NCI-H1105 treated with DMSO at 0.1 percent for 48 hours (cell line): Measurements from ENCODE around the gene SLC35F3.

Experiments
- DNase-seq: peaks from one replicate; lab custom pipeline; 2025; lab: John Stamatoyannopoulos, UW

Gene SLC35F3

DNA sequence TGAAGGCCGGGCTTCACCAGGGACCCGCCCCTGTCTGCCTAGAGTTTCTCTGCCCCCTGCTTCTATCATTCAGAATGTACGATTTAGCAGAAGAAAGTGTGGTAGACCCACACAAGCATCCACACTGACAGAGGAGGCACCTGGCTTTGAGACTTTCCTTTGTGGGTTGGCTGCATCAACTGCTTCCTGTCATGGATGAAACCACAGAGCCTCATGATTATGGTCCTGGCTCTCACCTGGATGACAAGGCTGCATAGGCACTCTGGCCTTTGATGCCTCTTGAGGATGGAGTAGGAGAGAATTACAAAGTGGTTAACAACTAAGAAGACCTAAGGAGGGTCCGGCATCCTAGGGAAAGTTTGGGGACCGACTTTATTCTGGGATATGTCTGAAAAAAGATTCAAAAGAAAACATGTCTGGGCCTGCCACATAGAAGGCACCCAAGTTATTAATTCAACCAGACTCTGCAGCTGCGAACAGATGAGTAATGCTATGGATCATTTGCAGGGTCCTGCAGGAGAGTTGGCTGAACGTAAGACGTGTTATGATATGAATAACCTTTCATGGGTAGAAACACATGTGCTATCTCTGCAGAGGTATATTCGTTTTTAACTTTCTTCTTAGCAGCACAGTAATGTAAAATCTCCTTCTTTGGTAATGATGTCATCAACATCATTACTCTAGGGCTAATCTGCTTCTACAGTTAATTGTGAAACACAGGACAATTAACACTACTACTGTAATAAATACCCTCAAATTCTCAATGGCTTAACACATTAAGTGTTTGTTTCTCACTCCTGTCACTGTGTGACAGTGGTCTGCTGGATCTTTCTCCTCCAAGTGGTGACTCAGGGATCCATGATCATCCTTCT lies 136.2 kb downstream of the SLC35F3 start:
- DNase-seq: no peak

DNA sequence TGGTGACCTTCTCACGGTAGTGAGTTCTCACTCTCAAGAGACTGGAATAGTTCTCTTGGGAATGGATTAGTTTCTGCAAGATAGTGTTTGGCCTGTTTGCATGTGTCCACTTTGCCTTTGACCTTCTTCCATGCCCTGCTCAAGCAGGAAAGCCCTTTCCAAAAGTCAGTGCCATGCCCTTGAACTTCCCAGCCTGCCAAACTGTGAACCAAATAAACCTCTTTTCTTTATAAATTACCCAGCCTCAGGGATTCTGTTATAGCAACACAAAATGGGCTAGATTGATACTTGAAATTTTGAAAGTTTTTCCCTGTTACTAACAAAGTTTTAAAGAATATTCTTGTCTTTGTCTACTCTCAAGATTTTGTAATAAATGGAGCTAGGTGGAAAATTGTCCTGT lies 139.6 kb downstream of the SLC35F3 start:
- no peak for DNase-seq

DNA sequence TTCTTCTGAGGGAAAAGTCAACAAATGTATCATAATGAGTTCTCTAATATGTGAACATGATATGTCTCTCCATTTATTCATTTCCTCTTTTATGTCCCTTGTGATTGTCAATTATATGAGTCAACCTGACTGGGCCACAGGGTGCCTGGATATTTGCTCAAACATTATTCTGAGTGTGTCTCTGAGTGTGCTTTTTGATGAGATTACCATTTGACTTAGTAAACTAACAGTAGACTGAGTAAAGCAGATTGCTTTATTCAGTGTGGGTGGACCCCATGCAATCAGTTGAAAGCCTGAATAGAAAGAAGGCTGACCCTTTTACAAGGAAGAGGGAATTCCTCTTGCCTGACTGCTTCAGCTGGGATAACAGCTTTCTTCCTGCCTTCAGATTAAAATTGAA lies 142.6 kb downstream of the SLC35F3 start:
- DNase-seq: no peak

DNA sequence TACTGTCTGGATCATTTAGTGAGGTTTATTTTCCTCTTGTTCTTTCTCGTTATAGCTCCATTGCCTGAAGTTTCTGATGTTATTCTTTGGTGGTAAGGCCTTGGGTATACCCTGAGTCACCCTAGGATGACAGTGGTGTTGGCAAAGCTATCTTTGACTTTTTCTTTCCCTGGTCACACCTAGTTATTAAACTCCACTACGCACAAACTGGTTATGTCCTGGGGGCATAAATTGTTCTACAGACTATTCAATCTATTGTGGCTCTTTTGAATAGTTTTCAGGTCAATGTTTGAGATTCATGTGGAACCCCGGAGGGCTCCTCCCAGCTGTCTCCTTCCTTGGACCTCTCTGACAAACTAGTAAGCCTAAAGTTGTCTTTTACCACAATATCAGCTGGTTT lies 157.7 kb downstream of the SLC35F3 start:
- no peak for DNase-seq

DNA sequence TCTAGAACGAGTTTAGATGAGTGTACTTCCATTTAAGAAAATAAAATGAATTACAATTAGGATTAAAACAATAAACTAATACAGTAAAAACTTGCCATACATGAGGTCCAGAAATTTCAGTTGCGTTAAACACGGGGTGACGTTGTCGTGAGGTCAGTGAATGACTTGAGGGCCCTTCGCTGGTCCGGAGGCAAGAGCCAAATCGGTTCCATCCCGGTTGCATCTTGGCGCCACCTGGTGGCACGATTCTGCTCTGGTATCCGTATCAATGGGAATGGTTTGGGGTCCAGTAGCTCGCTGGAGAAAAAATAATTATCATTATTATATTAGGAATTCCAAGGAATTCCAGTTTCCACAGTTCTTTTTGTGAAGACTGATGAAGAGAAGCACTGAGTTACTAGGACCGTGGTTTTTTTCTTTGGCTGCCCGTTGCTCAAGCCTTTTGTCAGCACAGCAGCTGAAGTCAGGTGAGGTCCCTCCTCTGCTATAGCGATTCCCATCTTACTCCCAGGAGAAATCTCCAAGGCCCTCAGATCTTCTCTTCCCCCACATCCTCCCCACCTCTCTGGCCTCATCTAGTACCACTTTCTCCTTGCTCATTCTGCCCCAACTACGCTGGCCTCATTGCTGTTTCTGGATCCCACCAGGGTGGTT lies 161.4 kb downstream of the SLC35F3 start:
- peak; percentile 25 for DNase-seq

DNA sequence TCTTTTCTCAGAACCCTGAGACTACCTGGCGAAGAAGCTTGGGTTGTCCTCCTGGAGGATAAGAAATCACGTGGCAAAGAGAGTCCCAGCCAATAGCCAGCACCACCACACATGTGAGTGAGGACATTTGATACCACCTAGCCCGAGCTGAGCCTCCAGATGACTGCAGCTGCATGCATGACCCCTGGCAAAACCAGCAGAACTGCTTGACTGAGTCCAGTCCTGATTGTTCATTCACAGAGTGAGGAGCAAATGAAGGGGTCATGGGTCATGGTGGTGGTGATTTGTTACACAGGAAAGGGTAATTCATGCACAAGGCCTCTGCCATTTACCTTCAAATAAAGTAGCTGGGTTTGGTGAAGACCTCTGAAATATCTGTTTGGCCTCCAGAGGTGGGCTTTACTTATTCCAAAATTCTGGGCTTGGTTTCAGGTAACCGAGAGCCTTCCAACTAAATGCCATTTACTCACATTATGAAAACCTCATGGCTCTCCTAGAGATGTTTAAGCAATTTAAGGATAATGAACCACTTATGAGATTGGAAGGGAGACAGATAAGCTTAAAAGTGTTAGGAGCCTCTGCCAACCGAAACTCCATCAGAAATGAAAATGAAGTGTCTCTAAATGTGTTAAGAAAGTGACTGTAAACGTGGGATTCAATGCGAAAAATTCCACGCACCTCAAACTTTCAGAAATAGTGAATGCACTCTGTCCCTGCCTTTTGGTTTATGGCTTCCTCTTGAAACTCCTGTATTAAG lies 163.3 kb downstream of the SLC35F3 start:
- DNase-seq: no peak

DNA sequence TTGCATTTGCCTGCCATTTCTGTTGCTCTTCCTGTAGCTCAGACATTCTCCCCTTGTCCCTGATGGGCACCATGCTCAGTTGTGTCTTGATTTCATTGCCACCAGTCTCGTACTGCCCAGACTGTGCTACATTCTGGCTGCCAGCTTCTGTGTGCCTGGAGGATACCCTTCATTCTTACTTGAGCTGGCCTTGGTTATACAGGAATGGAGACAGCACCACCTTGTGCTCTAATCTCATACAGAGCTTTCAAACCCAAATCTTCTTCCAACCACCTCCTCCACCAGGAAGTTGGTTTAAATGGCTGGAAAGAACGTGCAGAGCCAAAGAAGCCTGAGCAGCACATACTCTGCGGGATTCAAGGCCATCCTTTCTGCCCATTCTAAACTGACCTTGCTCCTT lies 165.3 kb downstream of the SLC35F3 start:
- no peak for DNase-seq

DNA sequence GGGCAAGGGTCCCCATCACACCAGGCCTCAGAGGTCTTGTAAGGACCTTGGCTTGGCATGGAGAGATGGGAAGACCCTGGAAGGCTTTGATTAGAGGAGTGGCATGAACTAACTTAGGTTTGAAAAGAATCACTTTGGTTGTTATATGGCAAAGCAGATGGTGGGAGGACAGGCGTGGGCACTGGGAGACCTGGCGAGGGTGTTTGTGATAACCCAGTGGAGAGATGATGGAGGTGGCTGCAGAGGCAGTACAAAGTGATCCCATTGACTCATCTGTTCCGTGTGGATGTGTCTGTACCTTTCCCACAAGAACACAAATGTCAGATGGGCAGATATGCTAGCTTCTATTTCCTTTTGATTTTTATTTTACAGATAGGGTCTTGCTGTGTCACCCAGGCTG lies 168.3 kb downstream of the SLC35F3 start:
- no peak for DNase-seq

DNA sequence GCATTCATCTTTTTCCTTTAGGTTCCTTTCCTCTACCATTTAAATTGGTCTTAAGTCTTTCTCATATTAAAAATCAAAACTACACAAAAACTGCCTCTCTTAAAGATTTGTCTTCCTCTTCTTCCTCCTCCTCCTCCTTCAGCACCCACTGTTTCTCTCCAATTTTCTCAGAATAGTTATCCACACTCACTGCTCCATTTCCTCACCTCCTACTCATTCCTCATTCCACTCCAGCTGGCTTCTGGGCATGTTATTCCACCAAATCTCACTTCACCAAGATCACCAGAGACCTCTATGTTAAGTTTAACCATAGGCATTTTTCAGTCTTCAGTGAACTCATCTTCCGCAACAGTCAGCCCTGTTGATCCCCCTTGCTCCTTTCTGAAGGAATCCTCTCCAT lies 173.7 kb downstream of the SLC35F3 start:
- DNase-seq: no peak

DNA sequence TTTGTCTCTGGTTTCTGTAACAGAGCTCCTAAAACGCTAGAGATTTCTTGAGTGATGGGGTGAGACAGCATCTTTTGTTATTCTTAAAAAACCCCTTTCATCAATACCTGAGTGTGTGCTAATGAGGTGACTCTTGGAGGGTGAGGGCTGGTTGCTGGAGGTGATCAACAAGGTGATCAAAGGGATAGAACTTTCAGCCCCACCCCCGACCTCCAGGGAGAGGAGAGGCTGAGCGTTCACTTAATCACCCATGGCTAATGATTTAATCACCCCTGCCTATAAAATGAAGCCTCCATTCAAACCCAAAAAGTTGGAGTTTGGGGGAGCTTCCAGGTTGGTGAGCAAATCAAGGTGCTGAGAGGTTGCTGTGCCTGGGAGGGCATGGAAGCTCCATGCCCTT lies 175.4 kb downstream of the SLC35F3 start:
- DNase-seq: no peak

DNA sequence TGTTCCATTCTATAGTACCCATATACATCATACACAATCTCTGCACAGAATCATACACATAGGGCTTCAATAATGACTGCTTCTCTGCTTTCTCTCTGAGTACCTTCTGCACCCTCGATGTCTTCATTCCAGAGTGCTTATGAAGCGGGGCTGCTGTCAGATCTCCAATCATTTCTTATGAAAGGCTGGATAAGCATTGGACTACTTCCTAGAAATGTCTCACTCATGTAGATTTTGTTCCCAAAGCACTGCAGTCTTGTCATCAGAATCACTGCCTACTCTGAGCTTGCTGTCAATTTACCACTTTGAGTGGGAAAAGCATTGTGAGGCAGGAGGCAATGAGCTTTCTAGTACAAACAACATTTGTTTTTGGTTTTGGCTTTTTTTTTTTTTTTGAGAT lies 179.0 kb downstream of the SLC35F3 start:
- DNase-seq: no peak

DNA sequence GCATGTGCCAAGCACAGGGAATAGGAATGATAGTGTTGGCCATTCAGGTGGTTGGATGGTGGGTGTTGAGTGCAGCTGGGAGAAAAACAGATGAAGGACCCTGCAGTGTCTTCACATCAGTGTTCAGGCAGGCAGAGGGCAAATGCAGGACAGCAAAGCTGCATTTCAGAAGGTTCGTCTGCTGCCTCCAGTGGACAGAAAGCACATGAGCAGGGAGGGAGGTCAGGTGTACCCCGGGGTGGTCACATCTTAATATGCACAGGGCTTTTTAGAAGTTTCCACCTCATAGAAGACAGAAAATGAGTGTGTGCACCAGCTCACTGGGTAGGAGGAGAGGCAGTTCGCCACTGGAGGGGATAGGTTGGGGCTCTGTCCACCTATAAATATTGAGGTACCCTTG lies 184.9 kb downstream of the SLC35F3 start:
- DNase-seq: no peak

DNA sequence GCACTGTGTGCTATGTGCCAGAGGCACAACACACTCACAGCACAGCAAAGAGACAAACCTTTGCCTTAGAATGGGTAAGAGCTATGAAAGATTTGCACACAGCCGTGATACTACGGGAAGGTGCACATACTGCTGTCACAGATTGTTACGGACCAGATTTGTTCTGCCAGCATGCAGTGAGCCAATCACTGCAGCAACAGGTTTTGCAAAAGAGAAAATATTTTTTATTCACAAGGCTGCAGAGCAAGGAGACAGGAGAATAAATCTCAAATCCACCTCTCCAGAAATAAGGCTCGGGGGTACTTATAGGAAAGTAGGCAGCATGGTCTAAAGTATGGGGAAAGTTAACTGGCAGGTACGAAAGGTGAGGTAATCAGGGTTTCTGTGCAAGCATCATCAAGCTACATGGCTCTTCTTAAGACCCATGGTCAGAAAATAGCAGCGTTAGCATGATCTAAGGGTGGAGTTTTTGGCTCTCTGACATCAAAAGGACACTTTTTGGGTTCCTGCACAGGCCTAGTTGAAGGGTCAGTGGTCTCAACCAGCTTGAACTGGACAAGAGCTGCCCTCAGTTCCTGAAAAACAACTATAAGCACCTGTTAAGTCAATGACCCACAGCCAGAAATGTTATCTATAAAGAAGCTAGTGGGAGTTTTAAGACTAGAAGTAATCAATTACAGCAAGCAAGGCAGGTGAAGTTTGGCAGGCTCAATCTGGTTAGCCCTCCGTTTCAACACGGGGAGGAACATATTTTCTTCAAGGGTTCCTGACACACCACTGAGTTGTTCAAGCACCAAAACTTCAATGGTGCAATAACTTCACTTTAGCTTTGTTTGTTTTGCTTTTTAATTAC lies 186.0 kb downstream of the SLC35F3 start:
- DNase-seq: no peak

DNA sequence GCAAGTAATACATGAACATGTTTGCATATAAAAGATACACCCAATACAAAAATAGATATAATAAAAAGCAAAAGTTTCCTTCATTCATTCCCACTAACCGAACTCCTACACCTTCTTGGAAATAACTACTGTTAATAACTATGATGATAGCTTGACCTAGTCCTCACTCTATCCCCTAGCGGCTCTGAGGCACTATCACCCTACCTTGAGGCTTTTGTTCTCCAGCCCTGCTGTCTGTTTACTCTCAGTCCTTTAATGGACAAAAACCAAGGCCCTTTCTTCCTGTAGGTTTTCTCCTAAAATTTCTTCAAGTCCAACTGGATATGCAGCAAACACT lies 186.6 kb downstream of the SLC35F3 start:
- DNase-seq: no peak

DNA sequence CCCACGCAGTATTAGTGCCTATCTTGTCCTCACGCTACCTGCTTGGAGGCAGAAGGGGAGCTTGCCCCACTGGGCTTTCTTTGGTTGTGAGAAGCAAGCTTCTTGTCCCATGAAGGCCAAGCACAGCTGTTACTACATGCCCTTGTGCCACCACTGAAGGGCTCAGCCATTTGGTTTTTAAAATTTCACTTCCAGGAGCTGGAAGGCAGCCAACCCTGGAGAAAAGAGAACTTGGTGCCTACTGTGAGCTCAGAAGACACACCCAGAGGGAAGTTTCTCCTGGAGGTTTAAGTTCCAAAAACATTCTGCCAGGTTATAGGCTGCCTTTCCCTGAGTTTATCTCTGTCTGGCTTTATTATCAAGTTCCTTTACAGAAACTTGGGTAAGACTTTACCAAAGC lies 187.4 kb downstream of the SLC35F3 start:
- DNase-seq: no peak

DNA sequence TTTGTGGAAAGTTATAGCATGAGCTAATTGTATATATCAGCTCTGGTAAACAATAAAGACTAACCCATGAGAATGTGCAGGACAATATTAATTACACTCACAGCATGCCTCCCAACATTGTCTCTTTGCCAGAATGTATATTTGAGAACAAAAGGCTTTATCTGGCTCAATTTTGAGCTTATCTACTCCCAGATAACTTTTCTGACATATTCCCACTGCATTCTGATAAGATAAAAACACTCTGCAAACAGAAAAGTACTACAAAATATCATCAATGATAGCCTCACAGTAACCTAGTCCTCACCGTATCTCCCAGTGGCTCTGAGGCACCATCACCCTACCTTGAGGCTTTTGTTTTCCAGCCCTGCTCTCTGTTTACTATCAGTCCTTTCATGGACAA lies 188.6 kb downstream of the SLC35F3 start:
- DNase-seq: no peak

DNA sequence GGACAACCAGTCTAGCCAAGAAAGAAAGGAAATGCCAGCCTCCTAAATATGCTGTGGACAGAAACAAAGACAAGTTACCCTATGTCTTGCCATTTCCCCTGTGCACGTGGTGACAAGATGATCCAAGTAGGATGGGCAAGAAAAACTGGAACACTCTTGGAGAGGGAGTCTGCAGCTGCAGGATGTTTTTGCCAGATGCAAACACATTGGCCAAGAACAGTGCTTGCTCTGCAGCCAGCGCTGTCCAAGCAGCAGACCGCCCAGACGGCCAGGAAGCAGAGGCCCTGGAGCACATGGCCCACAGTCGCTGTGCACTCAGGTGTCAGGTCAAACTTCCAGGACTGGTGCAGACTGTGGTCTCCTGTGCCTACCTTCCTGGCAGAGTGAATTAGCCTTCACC lies 189.3 kb downstream of the SLC35F3 start:
- DNase-seq: no peak

DNA sequence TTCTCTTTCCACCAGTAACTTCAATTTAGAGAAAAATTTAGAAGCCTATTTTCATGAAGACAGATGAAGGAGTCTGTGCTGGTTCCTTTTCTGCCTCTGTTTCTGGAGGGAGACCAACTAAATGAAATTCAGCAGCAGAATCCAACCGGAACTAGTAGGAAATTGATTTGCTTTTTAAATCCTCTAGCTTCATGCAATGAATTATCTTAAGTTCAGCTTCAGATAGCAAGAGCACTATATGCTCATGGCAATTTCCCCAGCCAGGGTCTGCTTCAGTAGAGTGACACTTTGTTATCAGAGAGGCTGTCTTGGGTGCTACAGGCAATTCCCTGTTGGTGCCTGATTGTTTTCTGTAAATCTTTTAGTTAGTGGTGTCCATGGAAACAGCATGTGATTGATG lies 189.7 kb downstream of the SLC35F3 start:
- no peak for DNase-seq

DNA sequence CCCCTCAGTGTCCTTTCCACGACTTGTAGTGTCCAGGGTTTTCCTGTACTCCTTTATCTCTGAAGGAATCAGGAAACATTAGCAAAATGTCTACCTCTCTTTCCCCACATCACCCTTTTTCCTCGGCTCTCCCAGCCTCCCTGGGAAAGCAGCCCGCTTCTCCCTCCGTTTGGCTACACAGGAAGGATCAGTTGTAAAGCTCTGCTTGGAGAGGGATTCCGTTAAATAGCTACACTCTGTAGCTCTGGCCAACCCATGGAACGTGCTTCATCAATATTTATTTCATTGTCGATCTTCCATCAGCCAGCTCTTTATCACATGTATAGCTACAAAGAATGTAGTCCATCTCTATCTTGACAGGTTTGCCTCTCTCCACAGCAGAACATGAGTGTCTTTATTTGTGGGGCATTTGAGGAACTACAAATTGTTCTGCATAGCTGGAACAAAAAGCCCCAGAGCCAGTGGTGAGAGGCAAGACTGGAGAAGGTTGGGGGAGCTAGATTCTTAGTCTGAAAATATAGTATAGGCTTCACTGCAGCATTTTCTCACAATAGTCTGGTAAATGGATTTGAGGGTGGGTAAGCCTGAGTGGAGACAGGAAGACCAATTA lies 191.8 kb downstream of the SLC35F3 start:
- DNase-seq: no peak

DNA sequence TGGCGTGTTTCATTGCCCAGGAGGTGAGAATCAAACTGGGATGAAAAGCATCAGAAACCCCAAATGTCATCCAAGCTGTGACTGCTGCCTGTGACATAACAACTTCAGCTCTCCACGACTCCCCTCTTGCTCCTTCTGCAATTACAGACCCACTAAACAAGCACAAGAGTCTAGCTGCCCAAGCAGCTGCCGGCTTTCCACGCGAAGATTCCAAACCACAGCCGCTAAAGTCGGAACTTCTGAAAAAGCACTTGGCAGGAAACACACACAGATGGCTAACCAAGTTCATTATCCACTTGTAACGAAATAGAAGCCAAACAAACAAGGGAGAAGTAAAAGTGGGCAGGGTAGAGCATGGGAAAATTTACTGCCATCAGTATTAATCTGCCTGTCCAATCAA lies 198.1 kb downstream of the SLC35F3 start:
- peak; percentile 80 for DNase-seq

DNA sequence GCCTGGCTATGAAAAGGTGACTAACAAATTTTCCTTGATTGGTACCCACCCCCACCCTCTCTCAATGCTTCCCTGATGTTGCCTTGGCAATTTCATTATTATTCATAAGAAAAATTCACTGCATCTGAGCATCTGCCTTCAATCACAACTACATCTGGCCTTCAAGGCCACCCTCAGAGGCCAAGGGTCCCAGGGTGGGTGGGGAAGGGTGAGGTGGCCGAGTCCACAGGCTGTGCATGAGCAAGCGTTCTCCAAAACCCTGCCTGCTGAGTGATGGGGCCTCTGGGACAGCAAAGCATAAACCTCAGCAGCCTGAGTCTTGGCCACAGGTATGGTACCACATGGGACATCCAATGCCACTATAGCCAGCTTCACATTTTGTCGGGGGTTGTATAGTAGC lies 198.7 kb downstream of the SLC35F3 start:
- no peak for DNase-seq

DNA sequence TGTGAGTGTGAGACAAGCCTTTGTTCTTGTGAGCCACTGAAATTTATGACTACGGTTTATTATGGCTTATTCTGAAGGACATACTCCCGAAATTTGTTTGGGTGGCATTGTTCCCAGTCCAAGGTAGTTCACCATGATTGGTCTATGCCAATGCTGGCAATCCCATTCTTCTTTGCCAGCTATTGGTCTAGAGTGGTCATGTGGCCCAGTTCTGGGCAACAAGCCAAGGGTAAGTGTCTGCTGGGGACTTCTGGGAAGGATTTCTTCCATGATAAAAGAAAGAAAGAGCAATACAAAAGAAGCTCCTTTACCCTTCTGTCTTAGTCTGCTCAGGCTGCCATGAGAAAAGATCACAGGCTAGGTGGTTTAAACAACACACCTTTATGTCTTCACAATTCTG lies 201.6 kb downstream of the SLC35F3 start:
- DNase-seq: no peak
